ENCODE results near the gene MCIDAS.

MCIDAS gene

GRCh38 chr5:55226934-55227663 is at the start of gene MCIDAS:
Gene MCIDAS, minus strand, starts transcription at chr5:55227315. Its CDS starts 177 bp downstream, at chr5:55227138.
- peak; percentile 65 for DNase-seq

- DNase-seq, result no peak
Measured at GRCh38 chr5:55276771-55277170, 49.7 kb upstream of the MCIDAS start.

DNA sequence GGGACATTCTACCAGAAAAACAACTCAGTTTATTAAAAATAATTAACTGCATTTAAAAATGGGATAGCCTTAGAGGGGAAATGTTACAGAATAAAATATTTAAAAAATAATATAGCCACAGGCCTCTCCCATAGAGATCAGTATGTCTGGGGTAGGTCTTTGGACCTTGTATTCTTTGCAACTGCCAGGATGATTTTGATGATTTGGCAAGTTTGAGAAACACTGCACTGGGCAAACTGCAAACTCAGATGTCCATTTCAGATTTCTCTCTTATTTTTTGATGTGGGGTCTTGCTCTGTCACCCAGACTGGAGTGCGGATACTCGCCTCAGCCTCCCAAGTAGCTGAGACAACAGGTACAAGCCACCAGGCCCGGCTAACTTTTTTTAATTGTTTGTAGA is 31.2 kb upstream of the MCIDAS start:
- DNase-seq, result no peak

DNA sequence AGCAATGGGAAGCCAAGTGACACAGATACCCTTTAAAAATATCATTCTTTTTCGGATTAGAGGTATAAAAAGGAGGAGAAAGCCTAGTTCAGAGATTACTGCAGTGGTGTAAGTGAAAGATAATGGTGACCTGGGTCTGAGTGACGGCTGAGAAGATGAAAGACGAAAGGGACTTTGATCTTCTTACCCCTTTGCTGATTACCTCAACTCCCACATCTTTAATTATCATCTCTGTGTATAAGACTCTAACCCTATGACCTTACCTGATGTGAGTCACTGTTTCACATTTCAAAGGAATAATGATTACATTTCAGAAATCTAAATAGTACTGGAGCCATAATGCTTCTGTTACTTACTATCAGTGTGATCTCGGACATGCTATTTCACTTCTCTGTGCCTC is 27.7 kb upstream of the MCIDAS start:
- no peak for DNase-seq

DNA sequence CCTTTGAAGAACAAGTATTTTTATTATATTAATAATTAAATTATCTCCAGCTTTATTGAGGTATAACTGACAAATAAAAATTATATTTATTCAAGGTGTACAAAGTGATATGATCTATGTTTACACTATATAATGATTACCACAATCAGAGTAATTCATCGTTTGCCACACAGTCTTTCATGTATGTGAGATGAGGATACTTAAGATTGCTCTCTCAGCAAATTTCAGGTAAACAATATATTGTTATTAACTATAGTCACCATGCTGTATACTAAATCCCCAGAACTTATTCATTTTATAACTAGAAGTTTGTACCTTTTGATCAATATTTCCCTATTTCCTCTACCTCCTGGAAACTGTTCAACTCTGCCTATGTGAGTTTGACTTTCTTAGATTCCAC is 22.9 kb upstream of the MCIDAS start:
- no peak for DNase-seq

GRCh38 chr5:55241746-55242145 is 14.6 kb upstream of the MCIDAS start:
- DNase-seq, result peak; percentile 9

DNA sequence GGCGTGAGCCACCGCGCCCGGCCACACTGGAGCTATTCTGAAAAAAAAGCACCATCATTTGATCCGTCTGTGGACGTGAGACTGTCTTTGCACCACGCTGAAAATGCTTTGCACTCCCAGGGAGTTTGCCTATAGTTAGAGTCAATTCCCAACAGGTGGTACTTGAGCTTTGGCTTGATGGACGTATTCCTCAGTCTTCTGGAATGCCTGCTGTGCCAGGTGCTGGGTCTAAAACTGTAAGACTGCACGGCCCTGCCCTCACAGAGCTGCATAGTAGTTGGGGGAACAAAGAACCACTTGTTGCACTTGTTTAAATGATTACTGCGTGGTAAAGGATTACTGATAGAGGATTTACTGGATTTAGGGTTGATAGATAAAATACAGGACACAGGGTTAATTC is 9.7 kb upstream of the MCIDAS start:
- no peak for DNase-seq

DNA sequence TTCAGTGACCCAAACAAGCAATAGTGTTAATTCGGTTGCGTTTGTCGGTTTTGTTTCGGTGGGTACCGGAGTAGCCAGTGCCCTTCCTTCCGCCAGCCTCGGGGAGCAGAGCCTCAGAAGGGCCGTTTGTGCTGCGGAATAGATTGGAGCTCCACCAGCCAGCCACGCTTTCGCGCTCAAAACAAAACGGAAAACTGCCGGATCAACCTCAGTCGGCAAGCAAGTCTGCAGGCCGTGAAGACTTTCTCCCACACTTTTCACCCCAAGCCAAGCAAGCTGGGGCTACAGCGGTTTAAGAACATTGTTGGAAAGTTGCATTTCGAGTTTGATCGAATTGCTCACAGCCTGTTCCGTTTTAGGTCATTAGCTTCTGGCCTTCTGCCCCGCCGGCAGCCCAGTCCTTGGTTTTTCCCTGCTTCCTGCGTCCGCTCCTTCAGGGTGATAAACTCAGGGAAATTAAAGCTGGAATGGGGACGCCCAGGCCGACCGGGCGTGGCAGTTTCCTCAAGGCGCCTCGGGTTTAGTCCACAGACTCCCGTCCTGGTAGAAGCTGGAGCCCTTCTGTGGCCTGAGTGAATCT is 7.1 kb upstream of the MCIDAS start:
- DNase-seq, result no peak

GRCh38 chr5:55232985-55233928 is 6.1 kb upstream of the MCIDAS start, which contains the start of gene CCNO:
Gene CCNO, minus strand, starts transcription at chr5:55233608. Its CDS starts 85 bp downstream, at chr5:55233523.
- peak; percentile 87 for DNase-seq

DNA sequence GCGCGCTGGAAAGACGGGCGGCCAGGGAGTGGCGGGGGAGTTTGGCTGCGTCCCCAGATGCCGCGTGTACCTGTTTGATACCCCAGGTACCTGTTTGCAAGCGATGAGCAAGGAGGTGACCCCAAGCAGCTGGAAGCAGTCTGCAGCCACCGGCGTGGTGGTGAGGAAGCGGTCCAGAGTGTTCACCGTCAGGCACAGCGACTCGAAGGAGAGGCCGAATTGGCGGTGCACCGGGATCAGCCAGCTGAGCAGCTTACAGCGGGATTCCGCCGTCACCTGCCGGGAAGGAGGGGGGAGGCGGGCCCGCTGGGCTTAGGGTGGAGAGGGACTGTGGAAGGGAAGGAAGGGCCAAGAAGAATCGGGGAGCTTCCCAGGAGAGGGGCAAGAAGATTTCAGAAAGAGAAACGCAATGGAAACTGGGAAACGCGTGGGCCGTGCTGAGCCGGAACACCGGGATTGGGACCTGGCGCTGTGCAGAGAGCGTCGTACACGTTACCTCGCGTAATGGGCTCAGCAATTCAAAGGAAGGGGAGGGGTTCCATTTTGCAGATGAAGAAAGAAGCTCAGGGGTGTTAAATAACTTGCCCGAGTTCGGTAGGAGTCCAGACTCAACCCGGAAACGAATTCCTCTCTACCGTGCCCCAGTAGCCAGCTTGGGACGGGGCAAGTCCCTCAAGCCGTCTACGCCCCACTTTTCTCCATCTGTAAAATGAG is 5.3 kb upstream of the MCIDAS start:
- peak; percentile 40 for DNase-seq

DNA sequence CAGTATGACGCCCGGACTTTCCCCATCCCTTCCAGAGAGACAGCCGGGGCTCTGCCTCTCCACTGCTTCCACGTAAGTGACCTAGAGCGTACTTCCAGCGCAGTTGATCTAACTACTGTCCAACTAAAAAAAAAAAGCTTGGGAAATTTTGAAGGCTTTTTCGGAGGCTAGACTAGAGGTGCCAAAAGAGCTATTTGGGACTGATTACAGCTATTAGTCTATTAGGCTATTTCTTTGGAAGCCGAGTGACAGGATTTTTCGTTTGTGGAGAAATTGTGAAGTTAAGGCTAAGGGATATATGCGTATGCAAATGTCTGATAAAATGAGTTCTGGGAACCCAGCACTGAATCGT is 4.8 kb upstream of the MCIDAS start:
- no peak for DNase-seq

DNA sequence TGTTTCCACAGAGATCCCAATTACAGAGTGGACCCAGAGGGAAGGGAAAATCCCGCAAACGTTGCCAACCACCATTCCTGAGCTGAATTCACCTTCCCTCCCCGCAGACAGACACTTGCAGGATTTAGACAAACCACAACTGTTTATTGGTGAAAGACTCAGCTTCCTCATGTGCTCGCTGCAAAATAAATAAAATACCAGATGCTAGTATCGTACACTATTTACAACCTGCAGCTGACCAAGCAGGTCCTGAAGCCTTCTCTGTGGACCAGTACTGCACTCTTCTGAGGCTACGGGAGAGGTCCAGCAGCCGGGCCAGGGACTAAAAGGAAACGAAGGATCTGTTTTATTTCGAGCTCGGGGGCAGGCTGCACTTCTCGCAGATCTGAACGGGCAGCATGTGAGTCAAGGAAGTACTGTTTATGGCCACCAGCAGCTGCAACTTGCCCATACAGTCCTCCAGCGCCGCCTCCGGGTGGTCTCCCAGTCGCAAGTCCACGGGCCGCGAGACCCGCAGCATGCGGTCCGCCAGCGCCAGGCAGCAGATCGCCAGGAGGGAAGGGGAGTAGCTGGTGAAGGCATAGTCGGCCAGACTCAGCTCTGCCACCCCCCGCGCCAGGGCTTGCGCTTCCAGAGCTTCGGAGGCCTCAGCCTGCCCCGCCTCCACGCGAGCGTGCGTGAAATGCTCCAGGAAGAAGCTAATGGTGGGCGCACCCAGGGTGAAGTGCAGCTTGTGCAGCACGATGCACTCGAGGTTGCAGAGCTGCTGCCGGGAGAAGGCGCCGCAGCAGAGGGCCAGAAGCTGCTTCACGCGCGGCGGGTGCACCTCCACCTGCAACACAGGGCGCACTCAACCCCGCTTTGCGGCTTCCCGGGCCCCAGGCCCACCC is 4.2 kb upstream of the MCIDAS start:
- DNase-seq, result peak; percentile 19

- DNase-seq, result no peak
Measured at GRCh38 chr5:55230086-55230629, 3.0 kb upstream of the MCIDAS start.

- no peak for DNase-seq
Measured at GRCh38 chr5:55227664-55228430, 732 bp upstream of the MCIDAS start.

GRCh38 chr5:55226027-55226933 is 835 bp downstream of the MCIDAS start:
- peak; percentile 83 for DNase-seq

- DNase-seq, result no peak
Measured at GRCh38 chr5:55225346-55225745, 1.8 kb downstream of the MCIDAS start.

DNA sequence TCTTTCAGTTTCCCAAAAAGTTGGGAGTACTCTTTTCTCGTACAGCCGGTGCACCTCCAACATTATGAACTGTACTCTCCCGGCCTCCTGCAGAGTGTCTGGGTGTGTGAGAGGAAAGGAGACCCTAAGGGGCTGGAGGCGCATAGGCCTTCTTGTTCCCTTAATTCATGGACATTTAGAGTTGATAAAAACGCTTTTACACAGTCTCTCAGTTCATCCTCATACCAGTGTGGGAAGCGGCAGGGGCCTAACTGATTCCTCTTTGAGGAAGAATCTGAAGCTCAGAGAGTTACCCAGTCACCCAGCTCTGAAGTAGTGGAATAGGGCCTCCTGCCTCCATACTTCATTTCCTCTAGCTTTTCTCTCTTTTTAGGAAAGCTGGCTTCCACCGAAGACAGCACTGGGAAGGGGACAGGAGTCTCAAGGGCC is 3.3 kb downstream of the MCIDAS start:
- no peak for DNase-seq

DNA sequence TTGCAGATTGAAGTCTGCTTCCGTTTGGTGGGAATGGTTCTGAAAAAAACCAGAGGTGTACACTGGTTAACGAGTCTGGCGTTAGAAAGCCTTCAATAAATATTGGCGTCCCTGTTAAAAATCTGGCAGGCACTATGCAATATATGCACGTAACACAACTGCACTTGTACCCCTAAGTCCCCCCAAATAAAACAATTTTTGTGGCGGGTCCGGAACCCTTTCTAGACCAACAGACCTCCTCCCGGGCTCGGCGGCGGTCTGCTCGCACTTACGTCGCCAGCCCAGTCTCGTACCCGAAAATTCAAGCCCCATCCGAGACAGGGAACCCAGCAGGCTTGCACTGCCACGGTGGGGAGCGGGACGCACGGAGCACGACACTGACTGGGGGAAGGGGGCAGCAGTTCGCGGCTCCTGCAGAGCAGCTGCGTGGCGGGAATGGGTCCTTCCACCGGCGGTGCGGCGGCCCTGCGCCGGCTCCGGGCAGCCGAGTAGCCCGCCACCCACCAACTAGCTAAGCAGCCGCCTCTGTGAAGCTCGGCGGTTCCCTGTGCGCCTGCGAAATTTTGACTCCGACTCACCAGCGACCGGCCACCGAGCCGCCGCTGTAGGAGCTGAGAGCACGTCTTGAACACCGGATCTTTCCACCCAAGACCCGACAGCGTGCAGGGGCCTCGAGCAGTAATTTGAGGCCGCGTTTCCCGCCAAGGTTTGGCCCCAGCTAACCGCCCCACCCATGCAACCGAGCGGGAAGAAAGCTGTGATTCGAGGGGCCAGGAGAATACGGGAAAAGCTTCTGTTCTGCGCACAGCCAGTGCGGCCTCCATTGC is 3.9 kb downstream of the MCIDAS start:
- no peak for DNase-seq

All from COR-L47 (cell line).